ENCODE results near the gene ELN. TPM values are rescaled to one million over a fixed set of nuclear protein-coding genes. Genes with fewer than 3 reads are reported as not detected.

Gene ELN
- polyA plus RNA-seq, 3 donors, result 48.4 to 61.7 (median 58.1) TPM

DNA sequence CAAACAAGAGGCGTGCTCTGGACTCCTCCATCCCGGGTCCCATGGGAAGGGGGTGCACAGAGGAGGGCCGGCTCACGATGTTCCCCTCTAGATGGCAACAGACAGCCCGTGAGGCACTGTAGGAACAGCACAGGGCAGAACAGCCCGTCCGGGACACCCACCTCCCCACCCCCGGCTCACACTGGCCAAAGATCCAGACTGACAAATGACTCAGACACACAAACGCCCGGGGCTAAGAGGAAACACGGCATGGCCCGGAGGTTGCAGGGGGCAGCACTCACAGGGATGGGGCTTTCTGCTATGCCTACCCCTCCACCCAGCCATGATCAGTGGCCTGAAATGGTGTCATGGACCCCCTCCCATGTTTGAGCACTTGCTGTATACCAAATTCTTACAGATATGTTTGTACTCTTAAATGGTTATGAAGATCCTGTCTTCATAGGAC, 4.9 kb upstream of the ELN start:
- no peak for DNase-seq (ENCODE audit: low read depth in 3 of 3, low spot score in 2 of 3)

DNA sequence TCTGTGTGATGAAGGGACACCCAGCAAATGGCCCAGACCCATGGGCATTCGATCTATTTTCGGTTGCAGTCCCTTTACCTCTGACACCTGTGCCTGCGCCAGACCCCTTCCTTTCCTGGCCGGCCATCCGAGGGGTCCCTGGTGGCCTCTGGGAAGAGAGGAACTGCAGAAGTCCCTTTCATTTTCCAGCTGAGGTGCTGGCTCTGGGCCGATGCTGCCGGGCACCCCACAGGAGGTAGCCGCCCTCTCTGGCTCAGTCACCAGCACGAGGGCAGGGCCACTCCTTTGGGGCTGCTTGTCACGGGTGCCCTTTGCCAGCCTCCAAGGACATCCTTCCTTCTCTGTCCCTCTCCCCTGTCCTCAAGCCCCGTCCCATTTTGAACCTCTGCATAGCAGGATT, 4.2 kb upstream of the ELN start:
- DNase-seq (ENCODE audit: low read depth in 3 of 3, low spot score in 2 of 3), result no peak

- DNase-seq (ENCODE audit: low read depth in 3 of 3, low spot score in 2 of 3), result no peak
Measured at GRCh38 chr7:74025146-74025545, 2.8 kb upstream of the ELN start.

- DNase-seq (ENCODE audit: low read depth in 3 of 3, low spot score in 2 of 3), result no peak
Measured at GRCh38 chr7:74025730-74026129, 2.2 kb upstream of the ELN start.

DNA sequence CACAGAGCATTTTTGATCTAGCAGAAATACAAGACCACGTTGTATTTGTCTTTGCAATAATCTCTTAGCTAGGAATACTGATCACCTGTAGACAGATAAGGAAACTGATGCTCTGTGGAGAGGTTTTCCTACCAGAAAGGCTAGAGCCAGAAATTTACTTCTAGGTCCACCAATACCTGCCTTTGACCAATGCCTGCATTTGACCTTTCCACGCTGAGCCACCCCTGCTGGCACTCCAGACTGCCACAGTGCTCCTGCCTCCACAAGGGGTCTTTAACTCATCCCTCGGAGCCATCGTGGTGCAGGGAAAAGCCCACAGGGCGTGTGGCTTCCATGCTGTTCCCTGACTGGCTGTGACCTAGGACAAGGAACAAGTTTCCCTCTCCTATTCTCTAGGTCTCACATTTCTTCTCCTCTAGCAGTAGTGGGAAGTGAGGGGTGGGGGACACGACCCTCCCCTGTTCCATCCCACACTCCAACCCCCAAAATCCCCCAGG, 1.5 kb upstream of the ELN start:
- DNase-seq (ENCODE audit: low read depth in 3 of 3, low spot score in 2 of 3), result no peak

DNA sequence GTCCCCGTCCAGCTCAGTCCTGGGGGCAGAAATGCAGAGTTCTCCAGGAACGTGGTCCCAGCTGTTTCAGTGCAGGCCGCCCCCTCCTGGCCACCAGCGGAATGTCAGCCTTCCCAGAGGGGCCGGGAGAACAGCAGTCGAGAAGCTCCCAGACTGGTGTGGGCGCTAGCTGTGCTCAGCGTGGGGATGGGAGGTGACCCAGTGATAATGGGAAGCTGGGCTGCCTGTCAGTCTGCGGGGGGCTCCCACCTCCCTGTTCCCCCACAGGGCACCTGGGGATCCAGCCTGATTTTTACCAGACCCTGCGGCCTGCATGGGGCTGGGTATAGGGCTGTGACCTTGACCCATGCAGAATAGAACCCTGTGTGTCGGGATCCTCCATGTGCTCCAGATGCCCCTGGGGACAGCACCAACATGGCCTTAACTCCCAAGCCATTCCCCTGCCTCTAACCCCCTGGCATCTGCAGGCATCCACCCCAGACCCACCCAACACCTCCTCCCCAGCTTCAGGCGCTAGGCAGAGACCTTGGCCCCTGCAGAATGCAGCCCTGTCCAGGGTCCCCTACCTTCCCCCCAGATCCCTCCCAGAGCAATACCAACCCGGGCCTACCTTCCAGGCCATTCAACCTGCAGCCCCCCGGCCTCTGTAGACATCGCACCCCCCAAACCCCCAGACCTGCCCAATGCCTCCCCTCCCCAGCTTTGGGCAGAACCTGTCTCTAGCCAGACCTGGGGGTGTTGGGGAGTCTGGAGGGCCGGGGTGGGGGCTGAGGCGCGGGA, 880 bp upstream of the ELN start:
- no peak for DNase-seq (ENCODE audit: low read depth in 3 of 3, low spot score in 2 of 3)

DNA sequence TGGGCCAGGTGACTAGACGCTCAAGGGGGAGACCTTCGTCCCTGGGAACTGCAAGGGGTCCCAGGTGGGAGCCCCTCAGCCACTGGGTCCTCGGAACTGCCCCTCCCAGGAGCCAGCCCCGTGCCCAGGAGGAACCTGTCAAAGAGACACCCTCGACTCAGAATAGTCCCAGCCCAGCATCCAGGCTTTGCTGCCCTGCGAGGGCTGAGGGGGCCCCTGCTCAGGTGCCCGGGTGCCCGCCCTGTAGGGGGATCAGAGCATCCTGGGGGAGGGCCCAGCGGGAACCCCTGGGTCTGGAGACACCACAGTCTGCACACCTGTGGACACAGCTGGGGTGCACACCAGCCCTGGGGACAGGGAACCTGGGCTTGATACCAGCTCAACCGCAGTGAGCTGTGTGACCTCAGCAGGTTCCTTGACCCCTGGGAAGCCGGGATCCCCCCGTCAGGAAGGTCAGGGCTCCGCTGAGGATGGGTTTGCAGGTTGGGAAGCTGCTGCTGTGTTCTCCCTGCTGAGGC, 407 bp downstream of the ELN start:
- DNase-seq (ENCODE audit: low read depth in 3 of 3, low spot score in 2 of 3), result no peak

DNA sequence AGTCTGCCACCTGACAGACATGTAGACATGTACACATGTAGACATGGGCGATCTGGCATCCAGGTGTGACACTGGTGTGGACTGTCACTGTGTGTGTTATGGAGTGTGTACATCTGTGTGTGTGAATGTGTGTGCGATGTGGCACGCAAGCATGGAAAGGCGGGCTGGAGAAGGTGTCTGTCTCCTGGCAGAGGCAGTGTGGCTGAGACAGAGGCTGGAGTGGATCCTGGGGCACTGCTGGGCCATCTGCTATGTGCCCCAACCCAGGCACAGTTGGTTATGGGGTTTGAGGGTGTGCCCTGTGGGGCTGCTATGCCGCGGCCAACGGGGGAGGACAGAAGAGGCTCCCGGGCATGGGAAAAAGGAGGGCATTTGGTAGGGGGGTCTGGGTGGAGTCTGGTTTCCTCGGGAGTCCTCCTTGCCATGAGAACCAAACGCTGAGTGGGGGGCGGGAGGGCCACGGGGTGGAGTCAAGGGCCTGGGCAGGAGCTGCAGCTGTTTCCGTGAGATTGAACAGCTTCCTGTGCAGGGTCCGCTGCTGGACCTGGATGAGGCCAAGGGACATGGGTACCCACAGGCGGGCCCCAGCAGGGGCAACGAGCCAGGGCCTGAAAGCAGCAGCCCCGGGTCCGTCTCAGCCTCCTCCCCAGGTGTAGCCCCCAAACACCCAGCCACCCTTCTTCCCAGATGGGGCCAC, 1.3 kb downstream of the ELN start:
- no peak for DNase-seq (ENCODE audit: low read depth in 3 of 3, low spot score in 2 of 3)

- no peak for DNase-seq (ENCODE audit: low read depth in 3 of 3, low spot score in 2 of 3)
Measured at GRCh38 chr7:74029991-74030415, 2.0 kb downstream of the ELN start.

GRCh38 chr7:74030861-74031260, 2.9 kb downstream of the ELN start:
- DNase-seq (ENCODE audit: low read depth in 3 of 3, low spot score in 2 of 3), result no peak

DNA sequence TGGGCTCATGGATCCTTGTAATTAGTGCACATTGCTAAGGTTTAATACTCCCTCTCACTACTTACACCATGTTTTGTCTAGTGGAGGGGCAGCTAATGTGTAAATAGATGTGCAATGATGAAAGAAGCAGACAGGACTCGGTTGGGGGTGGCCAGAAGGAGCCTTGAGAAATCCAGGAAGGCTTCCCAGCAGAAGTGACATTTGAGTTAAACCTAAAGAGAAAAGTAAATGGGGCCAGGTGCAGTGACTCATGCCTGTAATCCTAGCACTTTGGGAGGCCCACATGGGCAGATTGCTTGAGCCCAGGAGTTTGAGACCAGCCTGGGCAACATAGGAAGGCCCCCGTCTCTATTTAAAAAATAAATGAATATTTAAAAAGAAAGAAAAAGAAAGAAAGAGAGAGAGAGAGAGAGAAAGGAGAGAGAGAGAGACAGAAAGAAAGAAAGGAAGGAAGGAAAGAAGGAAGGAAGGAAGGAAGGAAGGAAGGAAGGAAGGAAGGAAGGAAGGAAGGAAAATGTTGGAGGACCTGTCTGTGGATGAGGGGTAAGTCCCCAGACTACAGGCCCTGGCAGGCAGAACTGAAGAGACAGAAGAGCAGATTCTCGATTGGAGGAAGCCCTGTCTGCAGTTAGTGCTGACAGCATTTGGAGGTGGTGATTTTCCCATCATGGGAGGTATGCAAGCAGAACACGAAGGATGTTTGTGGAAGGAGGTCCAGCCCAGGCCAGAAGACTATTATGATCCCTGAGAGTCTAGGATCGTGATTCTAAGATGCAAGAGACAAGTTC, 3.6 kb downstream of the ELN start:
- no peak for DNase-seq (ENCODE audit: low read depth in 3 of 3, low spot score in 2 of 3)

- DNase-seq (ENCODE audit: low read depth in 3 of 3, low spot score in 2 of 3), result no peak
Measured at GRCh38 chr7:74032191-74032490, 4.2 kb downstream of the ELN start.

DNA sequence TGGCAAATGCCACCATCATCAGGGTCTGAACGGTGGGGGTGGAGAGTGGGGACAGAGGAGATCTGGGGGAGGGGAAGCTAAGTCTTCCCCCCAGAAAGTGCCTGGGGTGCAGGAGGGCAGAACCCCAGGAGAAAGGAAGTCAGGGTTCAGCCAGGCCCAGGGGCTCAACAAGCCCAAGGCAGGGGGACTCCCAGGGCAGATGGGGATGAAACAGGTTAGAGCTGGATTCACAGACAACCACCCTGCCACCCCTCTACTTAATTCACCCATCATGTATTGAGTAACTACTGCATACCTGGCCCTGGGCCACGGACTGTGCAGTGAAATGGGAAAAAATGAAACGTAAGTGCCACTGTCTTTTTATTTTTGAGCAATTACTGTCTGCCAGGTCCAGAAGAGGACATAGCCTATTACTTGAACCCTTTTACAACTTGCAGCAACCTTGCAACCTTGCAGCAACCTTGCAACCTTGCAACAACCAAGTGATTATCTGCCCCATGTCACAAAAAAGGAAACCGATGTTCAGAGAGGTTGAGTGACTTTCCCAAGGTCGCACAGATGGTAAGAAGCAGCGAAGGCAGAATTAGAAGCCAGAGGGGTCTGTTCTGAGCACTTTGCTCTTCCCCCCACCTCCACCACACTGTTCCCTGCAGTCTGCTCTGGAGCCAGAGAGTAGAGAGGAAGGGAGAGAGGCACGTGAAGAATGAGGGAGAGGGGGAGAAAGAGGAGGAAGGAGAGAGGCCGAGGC, 4.8 kb downstream of the ELN start:
- no peak for DNase-seq (ENCODE audit: low read depth in 3 of 3, low spot score in 2 of 3)

- no peak for DNase-seq (ENCODE audit: low read depth in 3 of 3, low spot score in 2 of 3)
Measured at GRCh38 chr7:74033372-74034311, 5.7 kb downstream of the ELN start.

DNA sequence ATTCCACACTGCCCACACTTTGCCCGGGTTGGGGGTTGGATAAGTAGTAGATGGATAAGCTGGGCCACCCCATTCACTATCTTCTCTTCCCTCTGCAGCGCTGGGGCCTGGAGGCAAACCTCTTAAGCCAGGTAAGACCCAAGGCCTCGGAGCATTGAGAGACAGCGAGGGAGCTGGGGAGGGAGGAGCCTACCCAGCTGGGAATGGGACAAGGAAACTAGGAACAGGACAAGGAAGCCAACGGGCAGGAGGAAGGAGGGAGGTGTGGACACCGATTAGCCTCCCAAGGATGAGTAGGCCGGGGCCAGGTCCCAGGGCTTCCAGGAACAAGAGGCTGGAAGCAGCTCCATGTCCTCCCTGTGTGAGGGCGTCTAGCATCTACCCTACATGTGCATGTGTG, 9.6 kb downstream of the ELN start:
- DNase-seq (ENCODE audit: low read depth in 3 of 3, low spot score in 2 of 3), result no peak

GRCh38 chr7:74038194-74038961, 10.4 kb downstream of the ELN start:
- DNase-seq (ENCODE audit: low read depth in 3 of 3, low spot score in 2 of 3), result no peak

DNA sequence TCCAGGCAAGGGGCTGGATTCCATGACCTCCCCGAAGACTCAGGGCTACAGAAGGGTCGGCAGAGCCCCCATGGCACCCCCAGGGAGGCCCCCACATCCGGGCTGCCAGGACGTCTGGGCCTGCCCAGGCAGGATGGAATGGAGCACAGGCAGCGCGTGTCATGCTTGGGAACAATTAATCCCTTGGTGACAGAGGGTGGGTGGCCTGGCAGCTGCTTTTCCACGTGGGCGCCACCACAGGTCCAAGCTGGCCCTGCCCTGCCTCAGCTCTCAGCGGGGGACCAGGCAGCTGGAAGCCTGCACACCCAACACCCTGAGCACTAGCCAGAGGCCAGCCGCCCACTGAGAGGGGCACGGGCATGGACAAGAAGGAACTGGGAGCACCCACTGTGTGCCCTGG, 11.4 kb downstream of the ELN start:
- no peak for DNase-seq (ENCODE audit: low read depth in 3 of 3, low spot score in 2 of 3)

DNA sequence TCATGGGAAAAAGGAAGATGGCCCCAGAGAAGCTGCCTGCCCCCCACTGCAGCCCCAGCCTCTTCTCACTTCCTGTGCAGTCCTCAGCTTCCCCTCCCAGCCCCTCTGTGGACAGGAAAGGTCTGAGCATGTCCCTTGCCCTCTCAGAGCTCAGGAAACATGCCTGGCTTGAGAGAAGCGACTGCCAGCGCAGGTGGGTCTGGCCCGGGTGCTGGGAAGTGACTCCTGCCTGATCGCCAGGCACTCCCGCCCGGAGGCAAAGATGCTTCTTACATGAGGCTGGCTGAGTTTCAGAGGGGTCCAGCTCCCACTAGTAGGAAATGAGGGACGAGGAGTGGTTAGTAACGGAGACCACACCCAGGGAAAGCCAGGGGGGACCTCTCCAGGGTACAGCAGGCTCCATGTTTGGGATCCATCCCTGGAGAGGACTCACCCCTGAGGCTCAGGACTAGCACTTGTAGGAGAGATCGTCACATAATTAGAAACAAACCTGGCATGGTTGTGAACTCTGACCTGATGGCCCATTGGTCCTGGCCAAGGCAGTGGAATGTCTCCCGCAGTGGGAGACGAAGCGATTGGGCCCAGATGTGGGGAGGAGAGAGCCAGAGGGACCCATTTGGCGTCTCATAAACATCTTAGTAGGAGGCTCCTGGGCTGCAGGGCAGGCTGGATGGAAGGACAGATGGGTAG, 12.3 kb downstream of the ELN start:
- DNase-seq (ENCODE audit: low read depth in 3 of 3, low spot score in 2 of 3), result no peak
